Measurements from ENCODE around the gene FNIP1. TPM values are rescaled to one million over a fixed set of nuclear protein-coding genes. Genes with fewer than 3 reads are reported as not detected.
"Not testable (repeated sequence)": the region's sequence is repeated elsewhere in the genome, so short reads cannot be mapped to it uniquely, and the experiment has no call there.

The FNIP1 gene
- total RNA-seq, 1 donor from 2014 or later, result 34.4 TPM

DNA sequence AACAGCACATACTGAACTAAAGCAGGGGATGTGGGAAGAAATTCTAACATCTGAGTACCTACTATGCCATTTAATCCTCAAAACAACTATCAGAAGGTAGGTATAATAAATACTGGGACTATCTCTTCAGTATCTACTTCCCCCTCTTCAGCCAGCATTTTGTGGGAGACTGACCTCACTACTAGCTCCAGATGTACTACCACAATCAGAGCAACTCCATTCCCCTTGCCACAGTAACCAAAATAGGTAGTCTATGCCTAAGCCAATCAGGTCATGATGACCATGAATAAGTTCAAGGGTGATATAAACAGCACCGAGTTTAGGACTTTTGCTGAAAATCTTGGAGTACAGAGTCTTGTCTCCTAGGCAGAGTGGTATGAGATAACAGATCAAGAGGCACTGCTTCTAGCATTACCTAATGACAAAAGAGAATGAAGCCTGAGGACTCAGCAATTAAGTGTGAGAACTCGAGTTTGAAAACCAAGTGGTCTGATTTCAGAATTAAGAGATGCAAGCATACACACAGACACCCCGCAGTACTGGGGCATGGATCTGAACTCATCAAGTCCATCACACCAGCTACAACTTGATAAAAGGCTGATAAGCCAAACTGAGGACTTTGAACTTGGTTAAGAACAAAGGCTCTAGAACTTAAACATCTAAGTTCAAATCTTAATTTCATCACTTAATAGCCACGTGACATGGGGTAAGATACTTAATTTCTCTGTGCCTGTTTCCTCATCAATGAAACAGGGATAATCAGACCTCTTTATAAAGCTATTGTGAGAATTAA lies 9.7 kb downstream of the FNIP1 start:
- DNase-seq (ENCODE audit: low spot score), result no peak

DNA sequence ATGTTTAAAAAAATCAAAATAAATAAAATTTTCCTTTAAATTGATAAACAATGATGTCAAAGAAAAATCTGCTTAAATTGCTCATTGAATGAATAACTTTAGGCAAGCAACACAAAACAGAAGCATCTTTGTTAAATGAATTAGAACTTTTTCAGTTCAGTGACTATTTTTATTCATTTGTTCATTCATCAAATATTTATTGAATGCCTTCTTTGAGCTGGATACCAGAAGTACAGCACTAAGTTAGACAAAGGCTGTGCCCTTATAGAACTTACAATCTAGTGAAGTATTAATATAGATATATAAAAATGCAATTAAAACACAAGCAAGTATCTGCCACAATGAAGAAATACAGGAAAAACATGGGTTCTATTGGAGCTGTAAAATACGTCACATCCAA lies 10.8 kb downstream of the FNIP1 start:
- DNase-seq (ENCODE audit: low spot score), result no peak

DNA sequence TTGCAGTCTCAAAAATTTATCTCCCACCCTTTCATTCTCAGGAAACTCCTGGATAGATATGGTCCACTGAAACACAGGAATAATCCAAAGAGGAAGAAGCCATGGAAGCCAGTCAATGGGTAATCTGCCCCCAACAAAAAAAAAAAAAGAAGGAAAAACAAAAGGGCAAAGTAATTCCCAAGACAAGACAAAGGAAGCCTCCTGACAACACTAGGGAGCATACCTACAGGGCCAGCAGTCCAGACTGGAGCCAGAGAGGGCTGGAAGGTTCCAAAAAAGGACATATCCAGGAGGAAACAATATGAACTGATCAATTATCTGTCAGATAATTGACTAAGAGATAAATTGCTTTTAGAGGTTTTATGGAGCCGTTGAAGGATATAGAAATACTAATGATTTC lies 12.9 kb downstream of the FNIP1 start:
- no peak for DNase-seq (ENCODE audit: low spot score)

DNA sequence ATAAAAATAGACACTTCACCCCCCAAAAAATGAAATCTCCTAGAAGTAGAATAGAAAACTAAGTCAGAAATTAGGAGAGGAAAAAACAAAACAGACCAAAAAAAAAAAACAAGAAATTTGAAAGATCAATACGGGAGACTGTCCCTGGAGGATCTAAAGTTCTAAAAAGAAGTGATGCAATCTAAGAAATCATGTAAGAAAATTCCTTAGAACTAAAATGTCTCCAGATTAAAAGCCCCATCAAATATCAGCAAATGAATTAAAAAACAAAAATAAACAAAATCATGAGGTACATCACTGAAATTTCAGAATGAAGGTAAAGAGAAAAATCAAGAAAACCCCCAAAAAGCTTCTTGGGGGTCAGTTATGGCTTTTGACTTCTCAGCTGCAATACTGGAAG lies 13.5 kb downstream of the FNIP1 start:
- DNase-seq (ENCODE audit: low spot score), result no peak

- DNase-seq (ENCODE audit: low spot score), result no peak
Observed at GRCh38 chr5:131782717-131783116, 14.1 kb downstream of the FNIP1 start.

GRCh38 chr5:131778141-131778540 lies 18.7 kb downstream of the FNIP1 start:
- DNase-seq (ENCODE audit: low spot score), result not testable (repeated sequence)

GRCh38 chr5:131776450-131776849 lies 20.4 kb downstream of the FNIP1 start:
- DNase-seq (ENCODE audit: low spot score), result no peak

GRCh38 chr5:131774652-131775367 lies 22.0 kb downstream of the FNIP1 start:
- no peak for DNase-seq (ENCODE audit: low spot score)

DNA sequence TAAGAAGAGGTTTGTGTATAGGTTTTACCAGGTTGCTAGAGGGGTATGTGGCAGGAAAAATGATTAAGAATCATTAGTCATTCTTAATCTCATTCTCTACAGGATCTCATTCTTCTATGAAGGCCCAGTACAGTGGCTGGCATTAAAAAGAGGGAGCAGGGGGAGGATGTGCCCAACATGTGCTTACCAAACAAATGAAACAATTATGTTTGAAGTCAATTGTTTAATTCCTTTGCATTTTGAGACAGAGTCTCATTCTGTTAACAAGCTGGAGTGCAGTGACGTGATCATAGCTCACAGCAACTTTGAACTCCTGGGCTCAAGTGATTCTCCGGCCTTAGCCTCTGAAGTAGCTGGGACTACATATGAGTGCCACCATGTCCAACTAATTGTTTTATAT lies 23.0 kb downstream of the FNIP1 start:
- DNase-seq (ENCODE audit: low spot score), result no peak

GRCh38 chr5:131771692-131772091 lies 25.1 kb downstream of the FNIP1 start:
- DNase-seq (ENCODE audit: low spot score), result no peak

DNA sequence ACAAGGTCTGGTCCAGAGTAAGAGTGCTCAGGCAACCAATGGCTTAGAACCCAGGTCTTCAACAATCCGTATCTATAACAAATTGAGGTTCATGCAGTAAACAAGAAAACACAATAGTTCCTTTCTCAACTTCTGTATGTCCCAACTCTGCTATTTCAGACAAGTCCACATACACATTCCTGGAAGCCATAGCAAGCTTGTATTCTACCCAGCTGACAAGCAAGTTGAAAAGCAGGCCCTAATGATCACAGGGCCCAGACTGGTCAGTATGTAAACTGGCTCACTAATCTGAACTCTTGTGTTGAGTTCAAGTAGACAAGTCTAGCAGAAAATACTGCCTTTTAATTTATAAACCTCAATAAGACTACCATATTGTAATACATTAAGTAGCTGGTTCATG lies 26.9 kb downstream of the FNIP1 start:
- no peak for DNase-seq (ENCODE audit: low spot score)

DNA sequence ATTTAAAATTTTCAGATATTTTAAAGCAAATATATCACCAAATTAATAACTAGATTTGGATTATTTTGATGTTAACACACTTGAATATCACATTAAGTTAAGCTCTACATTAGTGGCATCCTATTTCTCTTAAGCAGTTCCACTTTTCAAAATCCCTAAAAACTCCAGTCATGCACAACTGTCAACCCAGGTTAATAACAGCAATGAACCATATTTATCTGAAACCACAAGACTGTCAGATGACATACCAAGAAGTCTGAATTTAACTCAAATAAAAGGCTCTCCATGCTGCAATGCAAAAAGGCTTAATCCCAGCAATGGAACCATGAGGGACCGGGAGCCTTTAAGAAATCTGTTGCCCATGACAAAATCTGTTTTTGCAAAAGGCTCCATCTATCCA lies 27.5 kb downstream of the FNIP1 start:
- no peak for DNase-seq (ENCODE audit: low spot score)

DNA sequence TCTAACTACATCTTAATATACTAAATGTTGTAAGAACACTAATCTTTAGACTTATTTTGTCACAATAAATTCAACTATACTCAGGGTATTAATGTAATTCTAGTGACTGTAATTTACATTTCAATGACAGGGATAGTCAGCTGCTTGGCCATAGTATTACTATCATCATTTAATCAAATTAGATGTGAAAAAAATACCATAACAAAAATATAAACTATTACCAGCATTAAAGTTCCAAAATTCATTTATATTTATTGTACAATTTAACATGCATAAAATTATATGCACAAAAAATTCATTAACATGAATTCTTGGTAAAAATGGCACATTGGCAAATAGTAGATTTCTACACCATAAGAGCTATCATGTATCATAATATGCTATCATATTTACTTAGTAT lies 28.9 kb downstream of the FNIP1 start:
- no peak for DNase-seq (ENCODE audit: low spot score)

DNA sequence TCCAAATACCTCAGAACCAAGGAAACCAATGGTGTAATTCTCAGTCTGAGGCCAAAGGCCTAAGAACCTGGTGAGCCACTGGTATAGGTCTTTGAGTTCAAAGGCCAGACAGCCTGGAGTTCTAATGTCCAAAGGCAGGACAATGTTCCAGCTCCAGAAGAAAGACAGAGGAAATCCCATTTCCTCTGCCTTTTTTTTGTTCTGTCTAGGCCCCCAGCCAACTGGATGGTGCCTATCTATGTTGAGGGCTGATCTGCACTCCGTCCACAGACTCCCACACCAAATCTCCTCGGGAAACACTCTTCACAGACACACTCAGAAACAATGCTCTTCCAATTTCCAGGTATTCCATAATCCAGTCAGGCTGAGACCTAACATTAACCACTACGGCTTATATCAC lies 30.1 kb downstream of the FNIP1 start:
- DNase-seq (ENCODE audit: low spot score), result no peak

- no peak for DNase-seq (ENCODE audit: low spot score)
Observed at GRCh38 chr5:131765261-131765660, 31.6 kb downstream of the FNIP1 start.

- DNase-seq (ENCODE audit: low spot score), result no peak
Observed at GRCh38 chr5:131763968-131764367, 32.8 kb downstream of the FNIP1 start.

- DNase-seq (ENCODE audit: low spot score), result no peak
Observed at GRCh38 chr5:131760793-131761192, 36.0 kb downstream of the FNIP1 start.

GRCh38 chr5:131759704-131760103 lies 37.1 kb downstream of the FNIP1 start:
- no peak for DNase-seq (ENCODE audit: low spot score)

- no peak for DNase-seq (ENCODE audit: low spot score)
Observed at GRCh38 chr5:131758520-131758900, 38.3 kb downstream of the FNIP1 start.

DNA sequence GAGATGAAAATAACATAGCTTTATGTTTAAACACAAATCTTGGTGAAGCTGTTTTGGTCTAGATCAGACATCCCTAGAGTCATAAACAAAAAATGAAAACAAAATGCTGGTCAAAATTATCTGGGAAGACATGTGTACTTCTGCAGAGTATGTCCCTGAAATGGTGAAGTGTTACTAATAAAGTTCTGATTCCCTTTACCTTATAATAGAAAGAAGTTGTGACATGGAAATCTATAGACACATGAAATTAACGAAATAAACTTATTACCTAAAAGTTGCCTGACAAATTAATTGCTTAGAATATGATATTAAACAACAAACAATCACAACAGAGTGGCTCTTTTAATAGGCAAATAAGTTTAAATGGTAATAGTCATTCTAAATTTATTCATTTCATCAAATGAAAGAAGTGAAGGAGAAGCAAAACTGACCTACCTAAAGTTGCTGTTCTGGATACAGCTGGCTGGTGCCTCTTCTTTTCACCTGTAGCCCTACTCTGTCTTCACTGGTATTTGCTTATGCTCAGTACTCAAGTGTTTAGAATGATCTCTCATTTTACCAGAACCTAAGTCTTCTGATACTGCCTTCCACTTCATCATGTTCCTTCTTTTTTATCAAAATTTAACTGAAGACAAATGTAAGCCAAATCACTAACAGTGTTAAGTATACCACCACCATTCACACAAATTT lies 38.8 kb downstream of the FNIP1 start:
- no peak for DNase-seq (ENCODE audit: low spot score)

DNA sequence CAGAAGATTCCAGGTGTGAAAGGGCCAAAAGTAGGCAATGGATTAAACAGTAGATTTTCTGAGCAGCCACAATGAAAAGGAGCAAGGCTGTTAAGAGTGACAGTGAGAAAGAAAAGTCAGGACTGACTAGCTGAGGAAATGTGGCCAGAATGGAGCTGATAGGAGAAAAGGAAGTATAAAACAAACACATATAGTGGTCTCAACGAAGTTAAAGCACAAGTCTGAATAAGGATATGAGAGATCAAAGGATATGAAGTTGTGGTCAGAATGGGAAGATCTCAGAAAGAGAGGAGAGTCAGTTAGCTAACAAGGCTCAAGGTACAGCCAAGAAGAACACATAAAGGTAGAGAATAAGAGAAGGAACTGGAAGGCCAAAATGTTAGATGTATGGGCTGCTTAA lies 39.9 kb downstream of the FNIP1 start:
- no peak for DNase-seq (ENCODE audit: low spot score)

DNA sequence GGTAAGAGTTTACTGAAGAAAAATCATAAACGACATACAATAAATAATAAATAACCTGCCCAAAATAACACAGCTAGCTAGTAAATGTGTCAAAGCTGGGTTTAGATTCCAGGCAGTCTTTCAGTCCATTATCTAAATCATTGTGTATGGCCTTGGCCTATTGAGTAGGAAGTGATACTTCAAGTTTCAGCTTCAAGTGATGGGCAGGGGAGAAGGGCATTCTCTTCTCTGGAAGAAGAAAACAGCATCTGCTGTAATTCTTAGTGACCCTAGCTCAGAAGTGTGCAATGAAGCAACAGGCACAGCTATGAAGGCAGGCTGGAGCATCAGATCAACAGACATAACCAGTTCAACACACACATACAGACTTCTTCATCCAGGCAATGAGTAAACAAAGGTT lies 42.5 kb downstream of the FNIP1 start:
- DNase-seq (ENCODE audit: low spot score), result no peak

DNA sequence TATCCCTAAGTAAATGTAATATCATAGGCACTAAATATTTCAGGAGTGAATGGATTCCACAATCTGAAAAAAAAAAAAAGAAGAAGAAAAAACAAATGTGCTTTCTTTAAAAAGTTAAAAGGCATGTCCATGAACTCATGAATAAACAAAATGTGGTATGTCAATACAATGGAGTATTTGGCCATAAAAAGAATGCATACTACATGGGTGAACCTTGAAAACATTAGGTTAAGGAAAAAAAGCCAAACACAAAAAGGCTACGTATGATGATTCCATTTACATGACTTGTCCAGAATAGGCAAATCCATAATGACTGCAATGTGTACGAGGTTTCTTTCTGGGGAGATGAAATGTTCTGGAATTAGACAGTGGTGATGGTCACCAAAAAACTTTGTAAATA lies 45.3 kb downstream of the FNIP1 start:
- DNase-seq (ENCODE audit: low spot score), result no peak
